ENCODE results near the gene MAMLD1.

MAMLD1 gene

GRCh38 chrX:150410513-150410912 is 47.4 kb downstream of the MAMLD1 start:
- Histone ChIP-seq H3K79me2 (ENCODE audit: control insufficient read depth, low read length) (no peaks in the 10 kb centered on the region), H3K9me2 (replicated peaks; ENCODE audit: control insufficient read depth, low read length) (no peaks in the 10 kb centered on the region), H3K4me3 (ENCODE audit: low read length) (no peak overlapping the region), H3K36me3 (ENCODE audit: control insufficient read depth, low read length) (no peaks in the 10 kb centered on the region), H3K4me2 (ENCODE audit: low read length) (no peak overlapping the region), H3F3A (ENCODE audit: control insufficient read depth, insufficient read depth) (no peaks in the 10 kb centered on the region), H4K20me1 (ENCODE audit: control insufficient read depth, insufficient read depth, low read depth, low read length) (no peaks in the 10 kb centered on the region), H3K27me3 (ENCODE audit: control insufficient read depth, low read length) (no peaks in the 10 kb centered on the region), H3K4me1 (ENCODE audit: control insufficient read depth, low read length) (no peaks in the 10 kb centered on the region), H3K27ac (ENCODE audit: low read depth, low read length) (no peak overlapping the region), H3K9me3 (ENCODE audit: control insufficient read depth, insufficient read depth, low read length) (no peaks in the 10 kb centered on the region)
- no peak for TF ChIP-seq EZH2phosphoT487 (IDR thresholded peaks at IDR 0.05; ENCODE audit: borderline replicate concordance, low read length)
- TF ChIP-seq, protein P1, sequence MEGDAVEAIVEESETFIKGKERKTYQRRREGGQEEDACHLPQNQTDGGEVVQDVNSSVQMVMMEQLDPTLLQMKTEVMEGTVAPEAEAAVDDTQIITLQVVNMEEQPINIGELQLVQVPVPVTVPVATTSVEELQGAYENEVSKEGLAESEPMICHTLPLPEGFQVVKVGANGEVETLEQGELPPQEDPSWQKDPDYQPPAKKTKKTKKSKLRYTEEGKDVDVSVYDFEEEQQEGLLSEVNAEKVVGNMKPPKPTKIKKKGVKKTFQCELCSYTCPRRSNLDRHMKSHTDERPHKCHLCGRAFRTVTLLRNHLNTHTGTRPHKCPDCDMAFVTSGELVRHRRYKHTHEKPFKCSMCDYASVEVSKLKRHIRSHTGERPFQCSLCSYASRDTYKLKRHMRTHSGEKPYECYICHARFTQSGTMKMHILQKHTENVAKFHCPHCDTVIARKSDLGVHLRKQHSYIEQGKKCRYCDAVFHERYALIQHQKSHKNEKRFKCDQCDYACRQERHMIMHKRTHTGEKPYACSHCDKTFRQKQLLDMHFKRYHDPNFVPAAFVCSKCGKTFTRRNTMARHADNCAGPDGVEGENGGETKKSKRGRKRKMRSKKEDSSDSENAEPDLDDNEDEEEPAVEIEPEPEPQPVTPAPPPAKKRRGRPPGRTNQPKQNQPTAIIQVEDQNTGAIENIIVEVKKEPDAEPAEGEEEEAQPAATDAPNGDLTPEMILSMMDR (IDR thresholded peaks at IDR 0.05; ENCODE audit: low read depth, low read length, poor library complexity, severe bottlenecking): no peak

- Histone ChIP-seq H3K9me3 (ENCODE audit: control insufficient read depth, insufficient read depth, low read length) (no peaks in the 10 kb centered on the region), H3K4me2 (ENCODE audit: low read length) (no peak overlapping the region), H3K79me2 (ENCODE audit: control insufficient read depth, low read length) (no peaks in the 10 kb centered on the region), H3K36me3 (ENCODE audit: control insufficient read depth, low read length) (no peaks in the 10 kb centered on the region), H3K4me1 (ENCODE audit: control insufficient read depth, low read length) (no peaks in the 10 kb centered on the region), H3K27ac (ENCODE audit: low read depth, low read length) (no peak overlapping the region), H3K27me3 (ENCODE audit: control insufficient read depth, low read length) (no peaks in the 10 kb centered on the region), H3F3A (ENCODE audit: control insufficient read depth, insufficient read depth) (no peaks in the 10 kb centered on the region), H3K4me3 (ENCODE audit: low read length) (no peak overlapping the region), H3K9me2 (replicated peaks; ENCODE audit: control insufficient read depth, low read length) (no peaks in the 10 kb centered on the region), H4K20me1 (ENCODE audit: control insufficient read depth, insufficient read depth, low read depth, low read length) (no peaks in the 10 kb centered on the region)
- no peak for TF ChIP-seq EZH2phosphoT487 (IDR thresholded peaks at IDR 0.05; ENCODE audit: borderline replicate concordance, low read length)
- TF ChIP-seq, protein P1 (IDR thresholded peaks at IDR 0.05; ENCODE audit: low read depth, low read length, poor library complexity, severe bottlenecking): no peak
Measured at GRCh38 chrX:150411656-150412055, 48.5 kb downstream of the MAMLD1 start.

- H3F3A ChIP-seq (ENCODE audit: control insufficient read depth, insufficient read depth): no peaks in the 10 kb centered on the region
- H3K27ac ChIP-seq (ENCODE audit: low read depth, low read length): no peak overlapping the region
- H3K4me2 ChIP-seq (ENCODE audit: low read length): no peak overlapping the region
- no peaks in the 10 kb centered on the region for H3K9me2 ChIP-seq (replicated peaks; ENCODE audit: control insufficient read depth, low read length)
- H3K27me3 ChIP-seq (ENCODE audit: control insufficient read depth, low read length): no peaks in the 10 kb centered on the region
- H3K79me2 ChIP-seq (ENCODE audit: control insufficient read depth, low read length): no peaks in the 10 kb centered on the region
- H4K20me1 ChIP-seq (ENCODE audit: control insufficient read depth, insufficient read depth, low read depth, low read length): no peaks in the 10 kb centered on the region
- H3K4me3 ChIP-seq (ENCODE audit: low read length): no peak overlapping the region
- no peaks in the 10 kb centered on the region for H3K36me3 ChIP-seq (ENCODE audit: control insufficient read depth, low read length)
- TF ChIP-seq, protein P1 (IDR thresholded peaks at IDR 0.05; ENCODE audit: low read depth, low read length, poor library complexity, severe bottlenecking): no peak
- TF ChIP-seq EZH2phosphoT487 (IDR thresholded peaks at IDR 0.05; ENCODE audit: borderline replicate concordance, low read length): no peak
- H3K9me3 ChIP-seq (ENCODE audit: control insufficient read depth, insufficient read depth, low read length): no peaks in the 10 kb centered on the region
- no peaks in the 10 kb centered on the region for H3K4me1 ChIP-seq (ENCODE audit: control insufficient read depth, low read length)
Measured at GRCh38 chrX:150414228-150414627, 51.1 kb downstream of the MAMLD1 start.

GRCh38 chrX:150416469-150416868 is 53.4 kb downstream of the MAMLD1 start:
- Histone ChIP-seq H3K27me3 (ENCODE audit: control insufficient read depth, low read length) (no peaks in the 10 kb centered on the region), H3K4me3 (ENCODE audit: low read length) (no peak overlapping the region), H3K27ac (ENCODE audit: low read depth, low read length) (no peak overlapping the region), H4K20me1 (ENCODE audit: control insufficient read depth, insufficient read depth, low read depth, low read length) (no peaks in the 10 kb centered on the region), H3K9me3 (ENCODE audit: control insufficient read depth, insufficient read depth, low read length) (no peaks in the 10 kb centered on the region), H3K4me2 (ENCODE audit: low read length) (no peak overlapping the region), H3K79me2 (ENCODE audit: control insufficient read depth, low read length) (no peaks in the 10 kb centered on the region), H3K4me1 (ENCODE audit: control insufficient read depth, low read length) (no peaks in the 10 kb centered on the region), H3K36me3 (ENCODE audit: control insufficient read depth, low read length) (no peaks in the 10 kb centered on the region), H3F3A (ENCODE audit: control insufficient read depth, insufficient read depth) (no peaks in the 10 kb centered on the region), H3K9me2 (replicated peaks; ENCODE audit: control insufficient read depth, low read length) (no peaks in the 10 kb centered on the region)
- TF ChIP-seq, protein P1 (IDR thresholded peaks at IDR 0.05; ENCODE audit: low read depth, low read length, poor library complexity, severe bottlenecking): no peak
- no peak for TF ChIP-seq EZH2phosphoT487 (IDR thresholded peaks at IDR 0.05; ENCODE audit: borderline replicate concordance, low read length)
